Measurements from ENCODE around the gene CRTAC1. TPM values are rescaled to one million over a fixed set of nuclear protein-coding genes. Genes with fewer than 3 reads are reported as not detected.

CRTAC1 gene
- total and polyA plus RNA-seq, 10 of the 15 experiments (the other 5 are each of a cell fraction or from before 2014, with no cell fraction given): 0.10 TPM; not detected in 9

DNA sequence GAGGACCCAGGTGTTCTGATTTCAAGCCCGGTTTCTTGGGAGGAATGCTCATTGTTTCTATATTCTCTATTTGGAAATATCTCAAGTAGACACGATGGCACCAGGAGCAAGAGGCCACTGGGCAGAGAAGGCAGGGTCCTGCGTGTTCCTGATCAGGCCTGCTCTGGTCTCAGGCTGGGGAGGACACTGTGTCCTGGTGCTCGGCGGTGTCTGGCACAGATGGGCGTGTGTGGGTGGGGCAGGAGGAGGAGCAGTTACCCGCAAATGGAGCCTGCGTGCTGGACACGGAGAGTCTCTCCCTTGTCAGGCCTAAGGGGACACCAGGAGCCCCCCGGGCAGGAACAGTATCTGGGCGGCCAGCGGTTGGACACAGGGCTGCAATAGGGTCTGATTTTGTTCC lies 206.7 kb downstream of the CRTAC1 start (continued):
- TF ChIP-seq, protein P1, sequence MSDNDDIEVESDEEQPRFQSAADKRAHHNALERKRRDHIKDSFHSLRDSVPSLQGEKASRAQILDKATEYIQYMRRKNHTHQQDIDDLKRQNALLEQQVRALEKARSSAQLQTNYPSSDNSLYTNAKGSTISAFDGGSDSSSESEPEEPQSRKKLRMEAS (IDR thresholded peaks at IDR 0.05; ENCODE audit: low read depth, low read length): no peak
- TF ChIP-seq, protein P2, sequence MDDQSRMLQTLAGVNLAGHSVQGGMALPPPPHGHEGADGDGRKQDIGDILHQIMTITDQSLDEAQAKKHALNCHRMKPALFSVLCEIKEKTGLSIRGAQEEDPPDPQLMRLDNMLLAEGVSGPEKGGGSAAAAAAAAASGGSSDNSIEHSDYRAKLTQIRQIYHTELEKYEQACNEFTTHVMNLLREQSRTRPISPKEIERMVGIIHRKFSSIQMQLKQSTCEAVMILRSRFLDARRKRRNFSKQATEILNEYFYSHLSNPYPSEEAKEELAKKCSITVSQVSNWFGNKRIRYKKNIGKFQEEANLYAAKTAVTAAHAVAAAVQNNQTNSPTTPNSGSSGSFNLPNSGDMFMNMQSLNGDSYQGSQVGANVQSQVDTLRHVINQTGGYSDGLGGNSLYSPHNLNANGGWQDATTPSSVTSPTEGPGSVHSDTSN (IDR thresholded peaks at IDR 0.05; ENCODE audit: insufficient replicate concordance, low read depth, low read length): no peak
- TF ChIP-seq SMAD1 (IDR thresholded peaks at IDR 0.05; ENCODE audit: low read depth, partially characterized antibody) (no peak), CREB1 (IDR thresholded peaks at IDR 0.05; ENCODE audit: low read depth) (no peak), PAX8 (IDR thresholded peaks at IDR 0.05) (no peak), STAT3 (IDR thresholded peaks at IDR 0.05; ENCODE audit: low read depth, low read length) (no peak), MTA2 (IDR thresholded peaks at IDR 0.05; ENCODE audit: low read depth) (no peak), MXI1 (IDR thresholded peaks at IDR 0.05; ENCODE audit: low read depth, low read length) (no peak), EP300 (IDR thresholded peaks at IDR 0.05; ENCODE audit: borderline replicate concordance in 1 of 2, control insufficient read depth in 1 of 2, low read depth in 2 of 2, low read length in 2 of 2) (no peak)
- TF ChIP-seq, protein P3, sequence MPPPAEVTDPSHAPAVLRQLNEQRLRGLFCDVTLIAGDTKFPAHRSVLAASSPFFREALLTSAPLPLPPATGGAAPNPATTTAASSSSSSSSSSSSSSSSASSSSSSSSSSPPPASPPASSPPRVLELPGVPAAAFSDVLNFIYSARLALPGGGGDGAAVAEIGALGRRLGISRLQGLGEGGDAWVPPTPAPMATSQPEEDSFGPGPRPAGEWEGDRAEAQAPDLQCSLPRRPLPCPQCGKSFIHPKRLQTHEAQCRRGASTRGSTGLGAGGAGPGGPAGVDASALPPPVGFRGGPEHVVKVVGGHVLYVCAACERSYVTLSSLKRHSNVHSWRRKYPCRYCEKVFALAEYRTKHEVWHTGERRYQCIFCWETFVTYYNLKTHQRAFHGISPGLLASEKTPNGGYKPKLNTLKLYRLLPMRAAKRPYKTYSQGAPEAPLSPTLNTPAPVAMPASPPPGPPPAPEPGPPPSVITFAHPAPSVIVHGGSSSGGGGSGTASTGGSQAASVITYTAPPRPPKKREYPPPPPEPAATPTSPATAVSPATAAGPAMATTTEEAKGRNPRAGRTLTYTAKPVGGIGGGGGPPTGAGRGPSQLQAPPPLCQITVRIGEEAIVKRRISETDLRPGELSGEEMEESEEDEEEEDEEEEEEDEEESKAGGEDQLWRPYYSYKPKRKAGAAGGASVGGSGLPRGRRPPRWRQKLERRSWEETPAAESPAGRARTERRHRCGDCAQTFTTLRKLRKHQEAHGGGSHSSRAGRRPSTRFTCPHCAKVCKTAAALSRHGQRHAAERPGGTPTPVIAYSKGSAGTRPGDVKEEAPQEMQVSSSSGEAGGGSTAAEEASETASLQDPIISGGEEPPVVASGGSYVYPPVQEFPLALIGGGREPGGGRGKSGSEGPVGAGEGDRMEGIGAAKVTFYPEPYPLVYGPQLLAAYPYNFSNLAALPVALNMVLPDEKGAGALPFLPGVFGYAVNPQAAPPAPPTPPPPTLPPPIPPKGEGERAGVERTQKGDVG (CRISPR knock-in tag; IDR thresholded peaks at IDR 0.05): no peak
- TF ChIP-seq, protein P4, sequence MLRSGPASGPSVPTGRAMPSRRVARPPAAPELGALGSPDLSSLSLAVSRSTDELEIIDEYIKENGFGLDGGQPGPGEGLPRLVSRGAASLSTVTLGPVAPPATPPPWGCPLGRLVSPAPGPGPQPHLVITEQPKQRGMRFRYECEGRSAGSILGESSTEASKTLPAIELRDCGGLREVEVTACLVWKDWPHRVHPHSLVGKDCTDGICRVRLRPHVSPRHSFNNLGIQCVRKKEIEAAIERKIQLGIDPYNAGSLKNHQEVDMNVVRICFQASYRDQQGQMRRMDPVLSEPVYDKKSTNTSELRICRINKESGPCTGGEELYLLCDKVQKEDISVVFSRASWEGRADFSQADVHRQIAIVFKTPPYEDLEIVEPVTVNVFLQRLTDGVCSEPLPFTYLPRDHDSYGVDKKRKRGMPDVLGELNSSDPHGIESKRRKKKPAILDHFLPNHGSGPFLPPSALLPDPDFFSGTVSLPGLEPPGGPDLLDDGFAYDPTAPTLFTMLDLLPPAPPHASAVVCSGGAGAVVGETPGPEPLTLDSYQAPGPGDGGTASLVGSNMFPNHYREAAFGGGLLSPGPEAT (IDR thresholded peaks at IDR 0.05; ENCODE audit: low read depth): no peak

All from GM12878 (cell line).